Neural cell (in vitro differentiated cells): Measurements from ENCODE around the gene FBXO10. TPM values are rescaled to one million over a fixed set of nuclear protein-coding genes. Genes with fewer than 3 reads are reported as not detected.

Source experiments
- H2AFZ ChIP-seq: fragments of 200-600, 300-800 bp; sonication (generic), shearing (Covaris generic); 2 replicates; pipeline ENCODE4 v1.6.0; 2014; ENCODE audit warnings: low read depth, mild to moderate bottlenecking, antibody characterized with exemption, low read length, moderate library complexity
- H3F3A ChIP-seq: fragments of 200-600 bp; shearing (Covaris generic); 2 replicates; pipeline ENCODE4 v1.6.1; 2016; ENCODE audit warnings: mild to moderate bottlenecking, moderate library complexity, mixed read lengths, antibody characterized with exemption, low read length; ENCODE audit not compliant: insufficient read depth, poor library complexity, severe bottlenecking
- H3K27ac ChIP-seq: fragments of 200-600, 300-800 bp; sonication (generic), shearing (Covaris generic); 2 replicates; pipeline ENCODE4 v1.5.1; 2014; ENCODE audit warnings: mild to moderate bottlenecking, low read length, moderate library complexity
- H3K27me3 ChIP-seq: fragments of 300-800, 200-600 bp; sonication (generic), shearing (Covaris generic); 2 replicates; pipeline ENCODE4 v1.6.0; 2014; ENCODE audit warnings: mild to moderate bottlenecking, low read depth, low read length, moderate library complexity; ENCODE audit not compliant: insufficient read depth
- H3K36me3 ChIP-seq: fragments of 300-800, 200-600 bp; sonication (generic), shearing (Covaris generic); 2 replicates; pipeline ENCODE4 v1.5.1; 2014; ENCODE audit warnings: mild to moderate bottlenecking, antibody characterized with exemption, low read length, moderate library complexity; ENCODE audit not compliant: insufficient read depth
- H3K4me2 ChIP-seq: fragments of 300-800, 200-600 bp; sonication (generic), shearing (Covaris generic); 2 replicates; pipeline ENCODE4 v1.6.0; 2014; ENCODE audit warnings: mild to moderate bottlenecking, low read length
- H3K4me3 ChIP-seq: fragments of 300-800, 200-600 bp; sonication (generic), shearing (Covaris generic); 2 replicates; pipeline ENCODE4 v1.5.1; 2014; ENCODE audit warnings: mild to moderate bottlenecking, low read length, moderate library complexity
- H3K79me2 ChIP-seq: fragments of 200-600 bp; shearing (Covaris generic); replicated peaks from 2 replicates; pipeline ENCODE4 v1.6.0; 2014; ENCODE audit warnings: mild to moderate bottlenecking, low read length, moderate library complexity; ENCODE audit not compliant: insufficient read depth
- H3K9ac ChIP-seq: fragments of 300-800, 200-600 bp; sonication (generic), shearing (Covaris generic); 2 replicates; pipeline ENCODE4 v1.6.1; 2016; ENCODE audit warnings: mild to moderate bottlenecking, low read length, mixed read lengths
- H3K9me2 ChIP-seq: fragments of 200-600 bp; shearing (Covaris generic); 2 replicates; pipeline ENCODE4 v1.6.1; 2016; ENCODE audit warnings: mild to moderate bottlenecking, low read length, mixed read lengths; ENCODE audit not compliant: insufficient read depth
- H3K9me3 ChIP-seq: fragments of 200-600, 300-800 bp; sonication (generic), shearing (Covaris generic); 2 replicates; pipeline ENCODE4 v1.6.1; 2016; ENCODE audit warnings: mild to moderate bottlenecking, mixed run types, low read length, moderate library complexity, mixed read lengths
- H4K20me1 ChIP-seq: fragments of 200-600 bp; shearing (Covaris generic); 2 replicates; pipeline ENCODE4 v1.6.1; 2016; ENCODE audit warnings: mild to moderate bottlenecking, mixed run types; ENCODE audit not compliant: insufficient read depth
- EP300 ChIP-seq: fragments of 450-650 bp; conservative IDR thresholded peaks from 2 replicates; pipeline ENCODE4 v1.6.1; 2014; ENCODE audit warnings: antibody characterized with exemption, mild to moderate bottlenecking, moderate library complexity; ENCODE audit not compliant: poor library complexity, severe bottlenecking
- EZH2 ChIP-seq: fragments of 200-600, 300-800 bp; shearing (Covaris generic), sonication (generic); IDR thresholded peaks from 2 replicates; pipeline ENCODE4 v1.6.1; 2014; ENCODE audit warnings: antibody characterized with exemption, low read length, borderline replicate concordance, mild to moderate bottlenecking; ENCODE audit not compliant: insufficient read depth, poor library complexity, severe bottlenecking
- MXI1 ChIP-seq: fragments of 450-650 bp; conservative IDR thresholded peaks from 2 replicates; pipeline ENCODE4 v1.6.1; 2014; ENCODE audit warnings: antibody characterized with exemption, mild to moderate bottlenecking; ENCODE audit not compliant: poor library complexity, severe bottlenecking
- POLR2AphosphoS5 ChIP-seq: IDR thresholded peaks from 2 replicates; pipeline ENCODE4 v1.6.1; 2012
- REST ChIP-seq: IDR thresholded peaks from 2 replicates; pipeline ENCODE4 v1.6.1; 2012; ENCODE audit warnings: borderline replicate concordance
- SMC3 ChIP-seq: fragments of 450-650 bp; conservative IDR thresholded peaks from 2 replicates; pipeline ENCODE4 v1.6.1; 2014; ENCODE audit warnings: antibody characterized with exemption, mild to moderate bottlenecking, moderate library complexity; ENCODE audit not compliant: poor library complexity
- TAF1 ChIP-seq: IDR thresholded peaks from 2 replicates; pipeline ENCODE4 v1.6.1; 2012; ENCODE audit warnings: low read depth
- polyA plus RNA-seq: library from polyadenylated mRNA; depleted of rRNA; stranded (reverse); fragments of >200 nt; gene quantifications from 2 replicates; pipeline ENCODE4 v1.2.3, GENCODE V29; 2014
- TF ChIP-seq, protein P1 (sequence below): fragments of 450-650 bp; IDR thresholded peaks from 2 replicates; pipeline ENCODE4 v1.5.1; 2014; ENCODE audit warnings: antibody characterized with exemption, mild to moderate bottlenecking, moderate library complexity; ENCODE audit not compliant: poor library complexity, severe bottlenecking

The FBXO10 gene
- polyA plus RNA-seq, 1 donor from 2014 or later: 16.0 TPM

- H3K36me3 ChIP-seq: no peaks in the 10 kb centered on the region
- no peak overlapping the region for H3K27ac ChIP-seq
- H3K9me3 ChIP-seq: no peaks in the 10 kb centered on the region
- no peaks in the 10 kb centered on the region for H3K9me2 ChIP-seq
- no peak overlapping the region for H3K9ac ChIP-seq
- TF ChIP-seq SMC3 (no peak), POLR2AphosphoS5 (no peak), MXI1 (no peak), EP300 (no peak)
- TF ChIP-seq, protein P1, sequence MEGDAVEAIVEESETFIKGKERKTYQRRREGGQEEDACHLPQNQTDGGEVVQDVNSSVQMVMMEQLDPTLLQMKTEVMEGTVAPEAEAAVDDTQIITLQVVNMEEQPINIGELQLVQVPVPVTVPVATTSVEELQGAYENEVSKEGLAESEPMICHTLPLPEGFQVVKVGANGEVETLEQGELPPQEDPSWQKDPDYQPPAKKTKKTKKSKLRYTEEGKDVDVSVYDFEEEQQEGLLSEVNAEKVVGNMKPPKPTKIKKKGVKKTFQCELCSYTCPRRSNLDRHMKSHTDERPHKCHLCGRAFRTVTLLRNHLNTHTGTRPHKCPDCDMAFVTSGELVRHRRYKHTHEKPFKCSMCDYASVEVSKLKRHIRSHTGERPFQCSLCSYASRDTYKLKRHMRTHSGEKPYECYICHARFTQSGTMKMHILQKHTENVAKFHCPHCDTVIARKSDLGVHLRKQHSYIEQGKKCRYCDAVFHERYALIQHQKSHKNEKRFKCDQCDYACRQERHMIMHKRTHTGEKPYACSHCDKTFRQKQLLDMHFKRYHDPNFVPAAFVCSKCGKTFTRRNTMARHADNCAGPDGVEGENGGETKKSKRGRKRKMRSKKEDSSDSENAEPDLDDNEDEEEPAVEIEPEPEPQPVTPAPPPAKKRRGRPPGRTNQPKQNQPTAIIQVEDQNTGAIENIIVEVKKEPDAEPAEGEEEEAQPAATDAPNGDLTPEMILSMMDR: no peak
- H3K4me3 ChIP-seq: no peak overlapping the region
- no peaks in the 10 kb centered on the region for H3K79me2 ChIP-seq
- no peaks in the 10 kb centered on the region for H3K27me3 ChIP-seq
- no peak overlapping the region for H2AFZ ChIP-seq
- H3F3A ChIP-seq: no peaks in the 10 kb centered on the region
- H4K20me1 ChIP-seq: no peaks in the 10 kb centered on the region
- H3K4me2 ChIP-seq: no peak overlapping the region
These were observed 43.6 kb upstream of the FBXO10 start for GRCh38 chr9:37619806-37620205.

DNA sequence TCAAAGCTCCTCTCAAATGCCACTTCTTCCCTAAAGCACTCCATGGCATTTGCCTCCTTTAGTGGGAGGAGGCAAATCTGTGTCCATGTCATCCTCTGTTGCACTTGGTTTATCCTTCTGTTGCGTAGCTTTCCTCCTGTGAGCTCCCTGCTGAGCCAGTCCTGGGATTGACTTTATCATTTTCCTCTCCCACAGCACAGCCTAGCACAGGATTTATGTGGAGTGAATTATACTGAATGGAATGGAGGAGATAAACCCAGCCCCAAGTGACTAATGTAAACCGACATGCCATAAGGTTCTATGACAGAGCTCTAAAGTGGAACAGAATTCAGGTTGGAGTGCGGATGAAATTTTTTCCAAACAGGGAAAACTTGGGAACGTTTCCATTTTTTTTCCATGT is 42.6 kb upstream of the FBXO10 start:
- H3K27ac ChIP-seq: no peak overlapping the region
- H3K9ac ChIP-seq: no peak overlapping the region
- H3F3A ChIP-seq: no peaks in the 10 kb centered on the region
- no peak overlapping the region for H3K4me2 ChIP-seq
- TF ChIP-seq TAF1 (no peak), EP300 (no peak), SMC3 (no peak), REST (no peak), MXI1 (no peak), EZH2 (no peak)
- TF ChIP-seq, protein P1: no peak
- no peaks in the 10 kb centered on the region for H4K20me1 ChIP-seq
- no peaks in the 10 kb centered on the region for H3K79me2 ChIP-seq
- H2AFZ ChIP-seq: no peak overlapping the region
- no peaks in the 10 kb centered on the region for H3K27me3 ChIP-seq
- H3K36me3 ChIP-seq: no peaks in the 10 kb centered on the region
- H3K9me3 ChIP-seq: no peaks in the 10 kb centered on the region
- no peaks in the 10 kb centered on the region for H3K9me2 ChIP-seq
- H3K4me3 ChIP-seq: no peak overlapping the region
